Measurements from ENCODE around the gene GNA14.
A peak's percentile ranks its signal among the peaks of the same experiment; 100 is the strongest.
"Not testable (repeated sequence)": the region's sequence is repeated elsewhere in the genome, so short reads cannot be mapped to it uniquely, and the experiment has no call there.

The GNA14 gene

DNA sequence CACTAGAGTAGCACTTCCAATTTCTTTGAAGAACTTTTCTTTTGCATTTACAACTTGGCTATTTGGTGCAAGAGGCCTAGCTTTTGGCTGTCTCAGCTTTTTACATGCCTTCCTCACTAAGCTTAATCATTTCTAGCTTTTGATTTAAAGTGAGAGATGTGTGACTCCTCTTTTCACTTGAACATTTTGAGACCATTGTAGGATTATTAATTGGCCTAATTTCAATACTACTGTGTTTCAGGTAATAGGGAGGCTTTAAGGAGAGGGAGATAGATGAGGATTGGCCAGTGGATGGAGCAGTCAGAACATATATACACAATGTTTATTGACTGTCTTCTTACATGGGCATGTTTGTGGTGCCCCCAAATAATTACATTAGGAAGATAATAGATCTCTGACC, 161.7 kb downstream of the GNA14 start:
- DNase-seq = no peak

DNA sequence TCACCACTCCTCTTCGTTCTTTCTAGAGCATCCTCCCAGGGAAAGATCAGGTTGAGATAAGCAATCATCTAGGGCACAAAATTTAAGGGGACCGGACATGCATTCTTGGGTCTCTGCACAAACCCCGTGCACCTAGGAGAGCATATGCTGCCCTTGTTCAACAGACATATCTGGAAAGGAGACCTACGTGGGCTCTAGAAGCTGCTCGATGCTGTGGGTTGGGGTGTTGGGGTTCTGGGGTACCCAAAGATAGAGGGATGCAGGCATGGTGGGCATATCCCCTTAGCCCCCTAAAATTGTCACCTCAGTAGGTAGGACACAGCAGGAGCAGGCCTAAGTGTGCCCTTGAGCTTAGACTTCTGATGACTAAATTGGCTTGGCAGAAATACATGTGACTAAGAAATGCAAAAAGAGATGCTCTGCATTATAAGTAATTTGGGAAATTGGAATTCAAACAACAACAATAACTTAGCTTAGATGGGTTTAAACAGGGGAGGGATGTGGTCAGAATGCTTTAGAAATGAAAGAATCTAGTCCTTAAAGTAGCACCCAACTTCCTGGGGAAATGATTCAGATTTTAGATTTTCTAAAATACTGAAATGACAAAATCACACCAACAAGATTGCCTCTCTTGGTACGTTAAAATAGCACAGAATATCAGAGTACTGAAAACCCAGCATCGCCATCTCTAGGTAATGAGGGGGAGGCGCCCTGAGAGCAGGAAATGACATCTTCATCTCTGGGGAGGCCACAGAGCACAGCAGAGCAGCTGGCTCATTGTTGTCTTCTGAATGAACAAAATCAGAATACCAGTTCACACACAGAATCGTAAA, 172.3 kb downstream of the GNA14 start:
- no peak for DNase-seq

DNA sequence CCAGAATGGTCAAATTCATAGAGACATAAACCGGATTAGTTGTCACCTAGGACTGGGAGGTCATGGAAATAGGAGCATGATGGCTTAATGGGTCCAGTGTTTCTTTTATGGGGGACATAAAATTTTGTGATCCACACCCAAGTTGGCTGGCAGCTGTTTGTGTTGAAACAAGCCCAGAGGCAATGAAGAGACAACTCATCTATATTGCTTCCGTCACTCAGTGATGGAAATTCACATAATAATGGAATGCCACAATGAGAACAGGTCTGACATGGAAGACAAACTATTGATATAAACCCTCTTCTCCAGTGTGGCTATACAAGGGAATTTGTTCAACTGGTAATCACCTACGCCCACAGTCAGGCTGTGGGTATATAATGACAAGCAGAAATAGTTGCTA, 173.2 kb downstream of the GNA14 start:
- DNase-seq = no peak

DNA sequence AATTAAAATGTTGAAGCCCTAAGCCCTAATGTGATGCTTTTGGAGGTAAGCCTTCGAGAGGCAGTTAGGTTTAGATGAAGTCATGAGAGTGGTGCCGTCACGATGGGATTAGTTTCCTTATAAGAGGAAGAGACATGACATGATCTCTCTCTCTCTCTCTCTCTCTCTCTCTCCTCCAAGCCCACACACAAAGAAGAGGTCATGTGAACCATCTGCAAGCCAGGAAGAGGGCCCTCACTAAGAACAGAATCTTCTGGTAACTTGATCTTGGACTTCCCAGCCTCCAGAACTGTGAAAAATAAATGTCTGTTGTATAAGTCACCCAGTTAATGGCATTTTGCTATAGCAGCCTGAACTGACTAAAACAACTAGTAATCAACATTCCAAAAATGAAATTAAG, 175.5 kb downstream of the GNA14 start:
- DNase-seq = no peak

DNA sequence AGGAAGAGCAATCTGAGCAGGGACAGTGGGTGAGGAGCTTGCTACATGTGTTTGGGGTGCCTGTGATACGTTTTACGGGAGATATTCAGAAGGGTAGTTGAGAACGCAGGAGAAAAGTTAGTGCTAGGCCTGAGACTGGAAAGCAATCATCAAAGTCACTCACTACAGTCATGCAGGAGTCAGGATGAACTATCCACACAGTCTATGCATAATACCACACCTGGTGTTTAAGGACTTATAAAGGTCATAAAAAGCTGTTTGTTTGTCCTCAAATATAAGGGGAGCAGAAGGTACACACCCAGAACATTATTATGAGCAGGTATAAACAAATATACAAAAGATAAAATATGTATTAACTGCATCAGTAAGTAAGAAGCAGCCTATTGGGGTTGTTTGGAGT, 176.6 kb downstream of the GNA14 start:
- no peak for DNase-seq

DNA sequence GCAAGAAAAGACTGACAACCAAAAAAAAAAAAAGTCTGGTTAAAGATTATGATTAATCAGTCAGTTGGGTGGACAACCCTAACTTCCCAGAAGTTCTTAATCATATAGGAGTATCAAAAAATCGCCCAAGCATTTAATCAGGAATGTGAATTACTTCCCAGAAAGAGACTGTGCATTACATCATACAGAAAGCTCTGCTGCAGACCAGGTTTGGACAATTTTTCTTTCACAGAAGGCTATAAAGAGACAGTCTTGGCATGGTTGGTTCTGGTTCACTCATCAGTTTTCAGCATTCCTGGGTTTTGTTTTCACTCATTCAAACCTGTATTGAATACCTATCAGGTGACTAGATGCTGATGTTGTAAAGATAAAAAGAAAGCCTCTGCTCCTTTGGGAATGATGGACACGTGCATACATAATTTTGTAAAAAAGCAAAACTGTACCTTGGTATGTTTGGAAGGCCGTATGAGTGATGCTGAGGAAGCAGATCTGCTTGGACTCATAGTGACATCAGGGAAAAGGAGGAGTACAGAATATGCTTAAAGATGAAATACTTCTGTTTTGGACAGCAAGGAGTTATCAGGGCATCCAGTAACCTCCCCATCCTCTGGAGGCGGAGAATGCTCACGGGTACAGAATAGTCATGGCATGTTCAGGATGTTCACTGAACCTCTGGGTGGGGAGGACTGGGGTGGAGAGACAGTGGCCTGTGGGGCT, 178.4 kb downstream of the GNA14 start:
- DNase-seq = no peak

DNA sequence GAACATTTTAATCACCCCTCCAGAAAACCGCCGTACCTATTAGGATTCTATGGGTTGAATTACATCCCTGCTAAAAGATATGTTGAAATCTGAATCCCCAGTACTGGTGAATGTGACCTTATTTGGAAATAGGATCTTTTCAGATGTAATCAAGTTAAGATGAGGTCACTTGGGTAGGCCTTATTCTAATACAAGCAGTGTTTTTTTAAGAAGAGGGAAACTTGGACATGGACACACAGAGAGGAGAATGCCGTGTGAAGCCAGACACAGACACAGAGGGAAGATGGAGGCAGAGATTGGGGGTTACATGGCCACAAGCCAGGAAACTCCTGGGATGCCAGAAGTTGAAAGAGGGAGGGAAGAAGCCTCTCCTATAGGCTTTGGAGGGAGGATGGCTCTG, 183.5 kb downstream of the GNA14 start:
- no peak for DNase-seq

DNA sequence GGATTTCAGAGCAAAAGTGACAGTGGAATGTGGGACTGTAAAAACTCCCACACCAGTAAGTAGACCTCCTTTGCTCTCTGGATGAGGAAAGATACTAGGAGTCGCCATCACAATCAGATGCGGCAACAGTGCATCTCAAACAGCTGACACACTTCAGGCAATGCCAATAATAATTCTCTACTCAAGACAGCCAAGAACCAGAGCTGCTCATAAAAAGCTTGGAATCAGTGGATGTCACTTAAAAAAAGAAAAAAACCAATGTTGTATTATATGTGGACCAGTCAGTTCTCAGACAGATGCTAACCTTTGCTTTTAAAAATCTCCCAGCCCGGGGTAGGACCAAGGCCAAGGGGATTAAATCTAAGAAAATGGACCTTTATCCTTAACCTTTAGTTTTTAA, 185.0 kb downstream of the GNA14 start:
- no peak for DNase-seq

DNA sequence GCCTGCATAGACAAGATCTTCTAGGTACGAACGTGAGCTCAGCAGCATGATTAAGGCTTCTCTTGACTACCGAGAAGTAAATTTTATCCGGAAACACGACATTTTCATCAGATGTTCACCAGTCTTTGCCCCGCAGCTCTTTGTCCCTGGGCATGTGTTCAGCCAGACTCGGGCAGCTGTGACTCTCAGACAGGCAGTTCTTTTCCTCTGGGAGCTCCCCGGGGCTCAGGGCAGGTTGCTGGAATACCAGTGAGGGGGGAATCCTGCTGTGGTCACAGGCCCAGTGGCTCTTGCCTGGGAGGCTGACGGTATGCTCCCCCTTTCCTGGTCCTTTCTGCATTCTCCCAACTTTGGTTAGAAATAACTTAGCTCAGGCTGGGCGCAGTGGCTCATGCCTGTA, 186.1 kb downstream of the GNA14 start:
- DNase-seq = no peak

DNA sequence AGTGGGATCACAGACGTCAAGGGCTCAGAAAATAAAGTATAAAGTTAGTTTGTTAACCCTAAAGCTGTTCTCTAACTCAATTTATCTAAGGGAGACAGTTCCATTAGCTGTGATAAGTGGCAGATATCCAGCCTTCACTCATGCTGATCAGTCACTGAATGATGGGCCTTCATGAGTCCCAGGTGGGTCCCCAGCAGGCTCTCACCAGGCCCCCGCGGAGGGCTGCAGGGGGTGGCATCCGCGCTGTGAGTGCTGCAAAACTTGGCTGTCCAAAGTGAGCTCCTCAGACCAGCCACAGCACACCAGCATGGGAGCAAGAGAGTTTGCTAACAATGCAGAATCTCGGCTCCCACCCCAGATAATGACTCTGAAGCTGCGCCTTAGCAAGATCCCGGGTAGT, 187.2 kb downstream of the GNA14 start:
- DNase-seq = no peak

DNA sequence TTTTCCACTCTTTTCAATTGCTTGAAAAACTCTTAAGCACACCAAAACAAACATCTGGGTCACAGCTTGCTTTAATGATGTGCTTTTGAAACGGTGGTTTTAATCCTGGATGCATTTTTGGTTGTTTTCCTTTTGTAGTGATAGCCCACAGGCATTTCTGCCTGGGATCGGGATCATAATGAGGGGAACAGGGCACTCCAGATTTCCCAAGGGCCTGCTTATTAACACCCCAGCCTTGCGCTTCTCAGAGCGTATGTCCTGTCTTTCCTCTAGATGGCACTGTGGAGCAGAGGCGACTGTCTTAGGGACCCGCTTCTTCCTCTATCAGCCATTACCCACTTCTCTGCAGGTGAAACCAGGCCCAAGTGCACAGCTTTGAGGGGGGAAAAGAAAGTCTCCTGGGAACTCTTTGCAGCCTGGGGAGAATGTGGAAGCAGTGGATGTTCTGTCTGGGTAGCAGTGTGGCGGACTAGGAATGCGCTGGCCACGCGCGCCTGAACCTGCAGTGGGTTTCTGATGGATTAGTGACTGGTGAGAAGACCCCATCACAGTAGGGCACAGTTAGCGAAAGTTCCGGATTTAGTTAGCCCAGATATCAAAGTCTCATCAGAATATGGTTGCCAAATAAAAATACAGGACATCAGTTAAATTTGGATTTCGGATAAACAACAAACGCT, 190.1 kb downstream of the GNA14 start:
- peak; percentile 2 for DNase-seq

DNA sequence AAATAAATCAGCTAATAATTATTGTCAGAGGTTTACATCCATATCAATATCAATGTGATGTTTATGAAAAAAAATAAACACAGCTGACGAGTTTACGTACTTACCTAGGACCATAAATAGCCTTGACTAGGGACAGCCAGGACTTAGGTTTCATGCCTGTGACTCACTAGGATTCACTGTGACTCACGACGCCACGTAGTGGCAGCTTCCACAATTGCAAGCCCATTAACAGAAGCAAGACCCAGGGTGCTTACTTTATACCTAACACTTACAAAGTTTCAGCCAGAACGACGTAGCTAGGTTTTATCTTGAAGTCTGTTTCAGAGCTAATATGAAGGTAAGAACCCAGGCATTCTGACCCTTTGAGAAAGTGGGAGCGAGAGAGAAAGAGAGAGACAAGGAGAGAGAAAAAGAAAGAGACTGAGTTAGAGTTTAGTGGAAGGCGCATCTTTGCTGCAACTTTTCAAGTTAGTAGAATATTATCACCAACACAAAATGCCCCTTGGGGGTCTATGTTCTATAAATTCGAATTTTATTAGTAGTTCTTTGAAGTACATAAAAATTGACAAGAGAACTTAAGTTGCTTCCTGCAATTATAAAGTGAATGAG, 191.2 kb downstream of the GNA14 start:
- DNase-seq = peak; percentile 25

DNA sequence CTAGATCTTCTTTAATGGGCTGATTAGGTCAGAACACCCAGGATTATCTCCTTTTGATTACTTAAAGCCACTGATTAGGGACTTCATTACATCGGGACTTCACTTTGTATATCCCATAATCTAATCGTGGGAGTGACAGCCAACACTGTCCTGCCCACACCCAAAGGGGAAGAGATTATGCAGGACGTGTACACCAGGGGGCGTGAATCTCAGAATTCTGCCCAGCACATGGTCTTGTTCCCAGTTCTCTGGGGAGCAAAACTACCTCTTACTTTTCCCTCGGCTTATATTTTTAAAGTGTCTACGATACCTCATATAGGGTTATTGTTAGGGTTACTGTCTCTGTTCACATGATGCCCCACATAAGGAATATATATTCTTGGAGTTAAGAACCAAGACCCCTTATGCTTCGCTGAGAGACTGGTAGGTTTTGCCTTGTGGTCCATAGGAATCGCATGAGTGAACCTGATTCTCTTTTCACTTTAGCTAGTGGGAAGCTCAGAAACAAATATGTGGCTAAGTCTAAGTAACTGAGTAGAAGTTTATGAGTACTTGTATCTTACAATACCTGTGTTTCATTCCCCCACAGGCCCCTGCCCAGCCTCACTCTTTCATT, 192.7 kb downstream of the GNA14 start:
- DNase-seq = peak; percentile 4

DNA sequence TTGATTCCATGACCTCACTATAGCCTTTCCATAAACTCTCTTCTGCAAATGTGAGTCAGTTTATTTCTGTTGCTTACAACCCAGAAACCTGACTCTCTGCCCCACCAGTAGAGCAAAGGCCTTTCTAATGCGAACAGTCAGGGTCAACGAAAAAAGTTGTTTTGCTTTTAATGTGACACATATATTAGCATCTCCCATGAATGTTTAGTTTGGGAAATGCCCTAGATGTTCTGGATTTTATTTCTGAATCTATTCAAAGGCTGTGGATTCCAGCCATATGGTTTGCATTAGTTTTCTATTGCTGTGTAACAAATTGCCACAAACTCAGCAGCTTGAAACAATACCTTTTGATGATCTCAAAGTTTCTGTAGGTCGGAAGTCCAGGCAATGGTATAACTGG, 193.5 kb downstream of the GNA14 start:
- no peak for DNase-seq

DNA sequence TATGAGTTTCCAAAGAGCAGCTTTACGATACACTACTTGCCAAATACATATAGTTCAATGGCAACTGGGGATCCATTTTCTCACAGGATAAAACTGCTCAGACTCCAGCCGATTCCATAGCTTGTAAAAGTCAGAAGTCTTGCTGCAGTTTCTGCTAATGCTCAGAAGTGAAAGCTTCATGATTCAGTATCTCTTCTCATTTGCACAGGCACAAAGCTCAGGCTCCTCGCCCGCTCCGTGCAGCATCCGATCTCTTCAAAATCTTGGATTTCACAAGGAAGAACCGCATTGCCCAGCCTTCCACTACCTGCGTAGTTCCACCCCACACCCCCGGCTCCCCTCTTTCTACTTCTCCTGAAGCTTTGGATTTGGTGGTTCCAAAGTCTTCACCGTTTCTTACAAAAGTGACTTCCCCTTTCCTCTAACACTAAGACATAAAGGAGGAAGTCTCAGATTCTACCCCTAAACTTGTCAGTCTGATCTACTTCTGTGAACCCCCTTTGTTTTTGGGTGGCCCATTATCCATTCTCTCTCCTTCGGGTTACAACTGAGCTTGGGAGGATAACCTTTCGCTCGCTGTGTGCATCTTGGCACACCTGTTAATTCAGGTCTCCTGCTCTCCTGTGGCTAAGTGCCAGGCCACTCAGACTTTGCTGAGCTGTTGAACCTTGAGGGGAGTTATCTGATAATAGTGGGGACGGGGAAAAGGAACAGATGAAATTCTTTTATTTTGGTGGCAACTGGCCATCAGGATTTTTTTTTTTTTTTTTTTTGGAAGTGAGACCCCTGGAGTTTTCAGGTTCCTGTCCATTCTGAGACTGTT, 194.1 kb downstream of the GNA14 start:
- no peak for DNase-seq

DNA sequence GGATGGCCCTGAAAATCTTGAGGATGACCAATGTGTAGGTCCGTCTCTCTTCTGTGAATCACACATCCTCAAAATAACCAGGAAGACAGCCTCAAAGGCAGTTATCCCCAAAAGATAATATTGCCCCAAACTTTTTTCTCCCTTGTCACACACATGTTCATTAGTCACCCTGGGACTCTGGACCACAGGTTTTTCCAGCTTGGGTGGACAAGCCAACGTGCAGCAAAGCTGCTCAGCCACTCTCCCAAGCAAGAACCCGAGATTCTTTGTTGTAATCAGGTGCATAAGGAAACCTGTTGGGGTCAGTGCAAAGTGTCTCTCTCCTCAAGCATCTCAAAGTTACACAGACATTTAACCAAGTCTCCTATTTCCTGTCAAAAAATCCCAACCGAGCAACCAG, 196.6 kb downstream of the GNA14 start:
- DNase-seq = no peak

DNA sequence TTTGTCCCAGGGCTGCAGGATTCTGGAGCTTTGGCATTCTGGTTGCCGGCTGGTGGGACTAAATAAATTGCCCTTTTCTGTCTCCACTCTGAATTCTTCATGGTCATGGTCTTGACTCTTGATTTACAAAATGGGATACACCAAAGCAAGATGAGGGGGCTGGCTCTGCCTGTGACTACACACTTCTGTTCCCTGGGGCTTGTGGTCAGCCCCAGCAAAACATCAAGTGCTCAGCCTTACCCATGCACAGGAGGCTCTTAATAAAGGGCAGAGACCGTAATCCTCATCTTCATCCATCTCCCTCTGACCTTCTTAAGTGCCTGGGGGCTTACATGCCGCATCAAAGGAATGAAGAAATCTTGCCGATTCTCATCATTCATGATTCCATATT, 198.0 kb downstream of the GNA14 start:
- DNase-seq = no peak

DNA sequence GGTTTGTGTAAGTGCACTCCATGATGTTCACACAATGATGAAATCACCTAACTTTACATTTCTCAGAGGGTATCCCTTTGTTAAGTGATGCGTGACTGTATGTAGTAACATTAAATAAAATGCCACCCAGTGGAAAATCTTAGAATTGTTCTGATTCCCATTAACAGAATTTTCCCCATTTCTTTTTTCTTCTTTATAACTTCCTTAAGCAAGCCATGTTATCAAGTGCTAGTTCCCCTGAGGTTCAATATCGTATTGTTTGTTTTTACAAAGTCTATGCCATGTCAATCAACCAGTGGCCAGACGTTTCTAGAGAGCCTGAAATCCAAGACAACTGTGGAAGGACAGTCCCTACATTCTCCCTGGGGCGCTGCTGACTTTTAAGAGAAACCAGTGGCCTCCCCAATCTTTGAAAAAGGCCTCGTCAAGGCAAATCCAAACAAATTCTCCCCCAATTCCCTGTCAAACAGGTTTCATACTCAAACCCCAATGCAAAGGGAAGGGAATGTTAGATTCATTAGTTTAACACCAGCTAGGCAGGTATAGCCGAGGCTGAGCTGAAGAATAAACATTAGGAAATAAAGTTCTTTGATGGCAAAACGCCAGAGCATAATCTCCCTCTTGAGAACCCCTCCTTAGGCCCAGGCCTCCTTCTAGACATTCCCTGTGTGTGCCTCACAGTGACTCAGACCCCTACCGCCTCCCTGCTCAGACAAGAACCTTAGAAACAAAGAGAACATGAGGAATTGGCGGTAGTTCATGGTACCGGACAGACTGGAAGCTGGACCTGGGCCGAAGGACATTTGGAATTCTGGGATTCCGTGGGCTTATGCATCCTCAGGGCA, 198.7 kb downstream of the GNA14 start:
- no peak for DNase-seq

DNA sequence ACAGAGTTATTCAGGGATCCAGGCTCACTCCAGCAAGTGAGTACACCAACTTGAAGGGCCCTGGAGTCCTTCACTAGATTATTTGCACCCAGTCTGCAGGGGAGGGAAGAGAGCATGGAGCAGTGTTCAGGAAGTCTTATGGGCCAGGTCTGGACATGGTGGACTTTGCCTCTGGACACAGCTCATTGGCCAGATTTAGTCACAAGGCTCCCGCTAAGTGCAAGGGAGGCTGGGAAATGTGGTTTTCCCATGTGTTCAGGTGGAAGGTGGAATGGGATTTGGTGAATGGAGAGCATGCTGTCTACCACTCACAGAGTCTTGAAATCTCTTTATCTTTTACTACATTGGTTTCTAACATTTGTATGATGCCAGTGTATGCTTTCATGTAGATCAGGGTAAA, 200.5 kb downstream of the GNA14 start:
- DNase-seq = no peak

DNA sequence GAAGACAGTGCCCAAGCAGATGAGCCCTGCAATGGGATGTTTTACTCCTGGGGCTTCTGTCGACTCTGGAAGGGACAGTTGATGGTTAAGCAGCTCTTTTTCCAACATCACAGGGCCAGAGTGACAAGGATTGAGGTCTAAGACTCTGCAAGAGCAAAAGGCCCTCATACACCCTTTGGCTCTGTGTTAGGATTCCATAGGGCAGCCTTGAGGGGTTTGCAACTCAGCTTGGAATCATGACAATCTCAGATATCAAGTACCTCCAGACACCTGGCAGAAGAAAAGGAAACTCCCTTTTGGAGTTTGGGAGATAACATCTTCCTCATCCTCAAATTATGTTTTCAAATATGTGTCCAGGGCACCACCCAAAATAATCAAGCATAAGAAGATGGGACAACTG, 205.7 kb downstream of the GNA14 start:
- DNase-seq = no peak

DNA sequence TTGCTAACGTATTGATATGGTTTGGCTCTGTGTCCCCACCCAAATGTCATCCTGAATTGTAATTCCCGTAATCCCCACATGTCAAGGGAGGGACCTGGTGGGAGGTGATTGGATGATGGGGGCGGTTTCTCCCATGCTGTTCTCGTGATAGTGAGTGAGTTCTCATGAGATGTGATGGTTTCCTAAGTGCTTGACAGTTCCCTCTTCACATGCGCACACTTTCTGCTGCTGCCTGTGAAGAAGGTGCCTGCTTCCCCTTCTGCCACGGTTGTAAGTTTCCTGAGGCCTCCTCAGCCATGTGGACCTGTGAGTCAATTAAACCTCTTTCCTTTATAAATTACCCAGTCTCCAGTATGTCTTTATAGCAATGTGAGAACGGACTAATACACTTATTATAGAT, 207.0 kb downstream of the GNA14 start:
- not testable (repeated sequence) for DNase-seq
